ENCODE data around the gene GGA3. TPM values are rescaled to one million over a fixed set of nuclear protein-coding genes. Genes with fewer than 3 reads are reported as not detected.
A peak's percentile ranks its signal among the peaks of the same experiment; 100 is the strongest.

Gene GGA3
- total and polyA plus RNA-seq, 4 donors, result 4.6 to 17.3 (median 9.2) TPM

GRCh38 chr17:75239214-75239613 lies 22.2 kb downstream of the GGA3 start (continued):
- no peak for TF ChIP-seq REST (IDR thresholded peaks at IDR 0.05)
- no peak for TF ChIP-seq CTCF (IDR thresholded peaks at IDR 0.05; ENCODE audit: low read depth, low read length, missing input control)
- no peak for TF ChIP-seq FOXA2 (IDR thresholded peaks at IDR 0.05)
- no peak for TF ChIP-seq RAD21 (IDR thresholded peaks at IDR 0.05)

GRCh38 chr17:75238684-75239191 lies 22.7 kb downstream of the GGA3 start:
- Histone ChIP-seq H3K27me3 (ENCODE audit: control insufficient read depth in 4 of 4, insufficient read depth in 4 of 4, low read length in 3 of 4) (no peaks in the 10 kb centered on the region), H3K9me3 (ENCODE audit: control insufficient read depth in 4 of 4, low read length in 3 of 4) (no peaks in the 10 kb centered on the region), H3K27ac (ENCODE audit: low read depth in 1 of 2, low read length in 2 of 2) (peak overlapping the region in 1 of 2 donors; percentile 25), H3K4me3 (ENCODE audit: low read depth in 1 of 3, low read length in 3 of 3) (no peak overlapping the region), H3K9ac (ENCODE audit: low read depth in 1 of 2, low read length in 2 of 2) (no peak overlapping the region), H3K36me3 (ENCODE audit: control insufficient read depth in 4 of 4, insufficient read depth in 3 of 4, low read depth in 1 of 4, low read length in 3 of 4) (peaks cover 16 to 79% (median 53%) of the 10 kb centered on the region in 4 donors), H3K4me1 (ENCODE audit: control insufficient read depth in 4 of 4, insufficient read depth in 4 of 4, low read length in 3 of 4) (peaks cover 0 to 7% (median 3%) of the 10 kb centered on the region in 4 donors)
- DNase-seq (ENCODE audit: low spot score), result peak; percentile 68
- peak; percentile 68 to 80 for TF ChIP-seq RAD21 (IDR thresholded peaks at IDR 0.05)
- no peak for TF ChIP-seq FOXA2 (IDR thresholded peaks at IDR 0.05)
- TF ChIP-seq HNF4G (IDR thresholded peaks at IDR 0.05), result no peak
- no peak for TF ChIP-seq EGR1 (IDR thresholded peaks at IDR 0.05; ENCODE audit: low read depth in 2 of 2)
- no peak for TF ChIP-seq JUND (IDR thresholded peaks at IDR 0.05)
- no peak for TF ChIP-seq SP1 (IDR thresholded peaks at IDR 0.05)
- no peak for TF ChIP-seq RXRA (IDR thresholded peaks at IDR 0.05)
- no peak for TF ChIP-seq MAX (IDR thresholded peaks at IDR 0.05)
- no peak for TF ChIP-seq ZBTB33 (IDR thresholded peaks at IDR 0.05)
- peak; percentile 66 for TF ChIP-seq CTCF (IDR thresholded peaks at IDR 0.05; ENCODE audit: low read depth, low read length, missing input control)
- TF ChIP-seq TAF1 (conservative IDR thresholded peaks at IDR 0.05), result no peak
- WGBS, result 54% methylated on average over 13 of the region's 13 CpGs

Data from liver (tissue), 9 donors.